Amniotic epithelial cell (primary cell): Measurements from ENCODE around the gene SRSF5.

Source experiments
- DNase-seq: peaks from one replicate; pipeline ENCODE4 v3.0.0-alpha.2; 2010; ENCODE audit warnings: low read depth

The SRSF5 gene

DNA sequence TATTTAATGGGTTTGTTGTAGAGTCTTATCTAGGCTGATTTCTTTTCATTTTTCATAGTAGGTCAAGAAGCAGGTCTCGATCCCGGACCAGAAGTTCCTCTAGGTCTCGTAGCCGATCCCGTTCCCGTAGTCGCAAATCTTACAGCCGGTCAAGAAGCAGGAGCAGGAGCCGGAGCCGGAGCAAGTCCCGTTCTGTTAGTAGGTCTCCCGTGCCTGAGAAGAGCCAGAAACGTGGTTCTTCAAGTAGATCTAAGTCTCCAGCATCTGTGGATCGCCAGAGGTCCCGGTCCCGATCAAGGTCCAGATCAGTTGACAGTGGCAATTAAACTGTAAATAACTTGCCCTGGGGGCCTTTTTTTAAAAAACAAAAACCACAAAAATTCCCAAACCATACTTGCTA is 4.2 kb downstream of the SRSF5 start:
- no peak for DNase-seq

DNA sequence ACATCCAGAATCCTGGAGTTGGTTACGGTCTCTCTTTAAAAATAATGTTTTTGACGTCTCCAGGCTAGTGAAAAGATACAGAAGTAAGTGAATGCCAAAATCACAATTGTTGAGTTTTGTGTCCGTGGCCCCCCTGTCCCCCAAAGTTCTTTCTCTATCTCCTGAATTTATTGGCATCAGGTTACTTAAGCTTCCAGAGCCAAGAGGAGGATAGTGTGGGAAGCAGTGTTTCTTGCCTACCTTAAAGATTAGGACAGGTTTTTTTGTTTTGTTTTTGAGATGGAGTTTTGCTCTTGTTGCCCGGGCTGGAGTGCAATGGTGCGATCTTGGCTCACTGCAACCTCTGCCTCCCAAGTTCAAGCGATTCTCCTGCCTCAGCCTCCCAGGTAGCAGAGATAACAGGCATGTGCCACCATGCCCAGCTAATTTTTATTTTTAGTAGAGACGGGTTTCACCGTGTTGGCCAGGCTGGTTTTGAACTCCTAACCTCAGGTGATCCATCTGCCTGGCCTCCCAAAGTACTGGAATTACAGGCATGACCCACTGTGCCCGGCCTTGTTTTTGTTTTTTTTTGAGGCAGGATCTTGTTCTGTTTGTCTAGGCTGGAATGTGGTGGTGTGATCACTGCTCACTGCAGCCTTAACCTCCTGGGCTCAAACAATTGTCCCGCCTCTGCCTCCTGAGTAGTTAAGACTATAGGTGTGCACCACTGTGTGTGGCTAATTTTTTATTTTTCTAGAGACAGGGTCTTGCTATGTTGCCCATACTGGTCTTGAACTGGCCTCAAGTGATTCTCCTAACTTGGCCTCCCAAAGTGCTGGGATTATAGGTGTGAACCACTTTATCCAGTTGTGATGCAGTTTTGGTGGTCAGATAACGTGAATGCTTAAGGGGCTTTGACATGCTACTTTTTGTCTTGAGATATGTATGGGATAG is 5.4 kb downstream of the SRSF5 start:
- no peak for DNase-seq

DNA sequence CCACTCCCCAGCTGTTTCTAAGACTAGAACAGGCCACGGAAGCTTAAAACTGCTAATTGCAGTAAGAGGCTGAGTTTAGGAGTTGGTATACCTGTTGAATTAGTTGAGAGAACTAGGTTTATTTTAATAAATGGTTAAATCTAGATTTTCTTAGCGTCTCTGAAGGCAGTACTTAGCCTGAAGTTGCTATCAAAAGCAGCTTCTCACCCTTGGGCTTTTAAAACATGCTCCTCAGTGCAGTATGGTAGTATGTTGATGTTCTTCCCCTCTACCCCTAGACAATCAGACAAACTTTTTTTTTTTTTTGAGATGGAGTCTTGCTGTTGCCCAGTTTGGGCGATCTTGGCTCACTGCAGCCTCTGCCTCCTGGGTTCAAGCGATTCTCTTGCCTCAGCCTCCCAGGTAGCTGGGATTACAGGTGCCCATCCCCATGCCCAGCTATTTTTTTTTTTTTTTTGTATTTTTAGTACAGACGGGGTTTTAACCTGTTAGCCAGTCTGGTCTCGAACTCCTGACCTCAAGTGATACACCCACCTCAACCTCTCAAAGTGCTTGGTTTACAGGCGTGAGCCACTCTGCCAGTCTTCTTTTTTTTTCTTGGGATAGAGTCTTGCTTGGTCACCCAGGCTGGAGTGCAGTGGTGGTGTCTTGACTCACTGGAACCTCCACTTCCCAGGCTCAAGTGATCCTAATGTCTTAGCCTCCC is 6.8 kb downstream of the SRSF5 start:
- DNase-seq, result no peak

DNA sequence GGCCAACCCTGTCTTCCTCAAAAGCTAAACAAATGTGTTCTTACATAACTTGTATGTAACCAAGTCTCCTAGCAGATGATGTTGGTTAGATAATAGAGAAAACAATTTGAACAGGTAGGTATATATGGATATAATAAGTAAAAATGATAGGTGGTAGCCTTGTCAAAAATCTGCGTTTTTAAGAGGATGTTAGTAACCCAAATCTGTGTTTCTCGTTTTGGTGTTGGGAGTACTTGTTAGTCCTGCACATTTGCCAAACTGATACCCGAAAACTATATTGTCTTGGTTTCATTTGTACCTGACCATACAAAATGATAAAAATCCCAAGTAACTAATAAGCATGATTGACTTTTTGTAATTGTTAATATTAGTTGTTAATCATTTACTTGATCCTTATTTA is 8.1 kb downstream of the SRSF5 start:
- no peak for DNase-seq

DNA sequence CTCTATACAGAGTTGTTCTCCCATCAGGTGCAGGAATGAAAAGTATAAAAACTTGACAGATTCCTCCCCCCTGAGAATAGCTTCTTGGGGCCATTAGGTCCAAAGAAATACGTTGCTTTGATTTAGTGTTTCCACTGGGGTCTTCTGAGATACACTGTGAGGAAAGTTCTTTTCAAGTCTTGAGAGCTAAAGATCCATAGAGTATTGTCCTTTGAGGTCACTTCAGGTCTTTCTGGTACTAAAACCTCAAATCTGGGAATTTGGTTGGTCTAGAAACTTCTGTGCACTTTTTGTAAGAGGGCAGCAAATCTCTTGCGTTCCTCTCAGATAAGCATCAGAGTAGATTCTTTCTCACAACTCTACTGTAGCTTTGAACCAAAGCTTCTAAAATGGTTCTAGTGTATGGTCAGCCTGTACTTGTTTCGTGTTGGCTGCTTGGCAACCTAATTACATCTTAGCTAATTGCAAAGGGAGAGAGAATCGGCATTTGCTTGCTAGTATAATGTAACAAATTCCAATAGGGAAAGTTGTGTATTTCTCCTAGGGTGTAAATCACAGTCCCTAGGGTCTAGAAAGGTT is 10.0 kb downstream of the SRSF5 start:
- no peak for DNase-seq

DNA sequence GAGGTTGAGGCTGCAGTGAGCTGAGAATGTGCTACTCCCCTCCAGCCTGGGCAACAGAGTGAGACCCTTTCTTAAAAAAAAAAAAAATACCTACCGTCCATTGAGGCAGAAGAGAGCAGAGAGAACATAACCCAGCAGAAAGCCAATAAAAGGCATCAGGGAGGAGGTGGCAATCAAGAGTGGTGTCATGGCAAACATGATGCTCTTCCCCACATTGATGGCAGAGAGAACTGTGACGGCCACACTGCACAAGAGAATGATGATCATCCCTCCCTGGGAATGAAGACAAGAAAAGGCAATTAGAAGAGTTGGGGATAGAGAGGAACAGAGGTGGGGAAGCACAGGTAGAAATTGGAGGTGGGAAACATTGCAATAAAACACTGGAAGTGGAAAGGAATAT is 12.1 kb downstream of the SRSF5 start:
- no peak for DNase-seq

DNA sequence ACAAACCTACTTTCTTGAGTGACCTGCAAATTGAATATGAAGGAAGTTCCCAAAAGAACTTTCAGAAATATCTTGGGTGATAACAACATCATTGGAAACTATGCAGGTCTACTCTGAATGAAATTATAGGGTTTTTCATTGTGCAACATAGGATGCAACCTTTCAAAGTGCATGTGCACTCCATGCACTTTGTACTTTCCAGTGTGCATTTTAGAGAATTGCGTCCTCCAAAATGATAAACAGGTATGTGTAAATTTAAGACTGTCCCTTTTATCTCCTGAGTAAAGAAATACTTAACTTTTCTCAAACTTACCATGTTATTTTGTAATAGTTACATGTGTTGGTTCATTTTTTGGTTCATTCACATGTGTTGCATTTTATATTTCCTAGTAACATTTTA is 13.2 kb downstream of the SRSF5 start:
- DNase-seq, result no peak

DNA sequence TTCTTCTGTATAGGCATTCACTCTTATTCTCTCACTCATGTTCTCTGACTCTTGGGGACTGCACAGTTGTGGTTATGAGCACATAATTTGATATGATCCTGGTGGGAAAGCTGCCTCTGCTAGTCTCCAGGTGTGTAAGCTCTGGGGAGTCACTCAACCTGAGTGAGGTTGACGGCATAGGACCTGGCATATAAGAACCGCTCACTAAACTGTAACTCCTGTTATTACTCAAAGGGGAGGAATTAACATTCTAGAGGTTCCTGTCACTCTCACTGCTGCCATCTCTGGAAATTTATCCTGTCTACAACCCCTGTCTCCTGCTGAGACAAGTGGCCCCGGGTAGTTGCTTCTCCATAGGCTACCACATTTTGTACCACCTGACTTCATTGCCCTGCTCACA is 14.0 kb downstream of the SRSF5 start:
- no peak for DNase-seq

DNA sequence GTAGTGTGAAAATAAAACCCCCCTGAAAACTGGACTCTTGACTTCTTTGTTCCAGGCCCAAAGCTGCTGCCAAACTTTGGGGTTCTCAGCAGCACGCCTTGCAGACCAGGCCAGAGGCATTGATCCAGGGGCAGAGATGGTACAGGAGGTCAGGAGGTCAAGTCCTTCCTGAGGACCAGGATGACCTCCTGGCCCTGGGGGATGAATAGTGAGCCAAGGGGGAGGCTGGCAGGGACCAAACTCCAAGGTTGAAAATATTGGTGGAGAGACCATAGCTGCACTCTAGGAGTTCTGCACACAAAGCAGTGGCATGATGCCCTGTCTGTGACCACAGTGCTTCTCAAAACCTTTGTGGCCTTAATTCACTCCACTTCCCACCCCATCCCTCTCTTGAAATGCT is 18.0 kb downstream of the SRSF5 start:
- no peak for DNase-seq

DNA sequence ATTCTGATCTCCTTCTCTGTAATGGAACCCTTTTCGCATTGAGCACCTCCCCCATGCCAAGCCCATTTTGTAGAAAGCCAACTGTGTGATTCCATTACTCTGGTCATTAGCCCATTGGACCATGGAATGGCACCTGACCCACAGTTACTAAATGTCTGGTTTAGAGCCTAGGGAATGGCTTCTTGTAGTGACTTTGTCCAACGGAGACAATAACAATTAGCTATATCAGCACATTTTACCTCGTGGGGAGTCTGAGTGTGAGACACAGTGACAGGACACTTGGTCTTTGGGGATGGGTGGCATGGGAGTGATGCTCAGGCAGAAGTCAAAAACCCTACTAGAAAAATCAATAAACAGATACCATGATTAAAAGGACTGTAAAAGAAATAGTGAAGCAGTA is 19.7 kb downstream of the SRSF5 start:
- no peak for DNase-seq

DNA sequence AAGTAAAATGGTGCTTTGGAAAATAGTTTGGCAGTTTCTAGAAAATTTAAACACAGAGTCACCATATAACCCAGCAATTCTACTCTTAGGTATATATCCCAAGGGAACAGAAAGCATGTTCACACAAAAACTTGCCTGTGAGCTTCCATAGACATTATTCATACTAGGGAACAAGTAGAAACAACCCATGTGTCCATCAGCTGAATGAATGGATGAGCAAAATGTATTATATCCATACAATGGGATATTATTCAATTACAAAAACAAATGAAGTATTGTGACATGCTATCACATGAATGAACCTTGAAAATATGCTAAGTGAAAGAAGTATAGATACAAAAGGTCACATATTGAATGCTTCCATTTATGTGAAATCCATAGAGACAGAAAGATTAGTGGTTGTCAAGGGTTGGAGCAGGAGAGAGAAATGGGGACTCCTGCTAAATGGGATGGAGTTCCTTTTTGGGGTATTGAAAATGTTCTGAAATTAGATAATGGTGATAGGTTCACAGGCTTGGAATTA is 22.2 kb downstream of the SRSF5 start:
- DNase-seq, result no peak

DNA sequence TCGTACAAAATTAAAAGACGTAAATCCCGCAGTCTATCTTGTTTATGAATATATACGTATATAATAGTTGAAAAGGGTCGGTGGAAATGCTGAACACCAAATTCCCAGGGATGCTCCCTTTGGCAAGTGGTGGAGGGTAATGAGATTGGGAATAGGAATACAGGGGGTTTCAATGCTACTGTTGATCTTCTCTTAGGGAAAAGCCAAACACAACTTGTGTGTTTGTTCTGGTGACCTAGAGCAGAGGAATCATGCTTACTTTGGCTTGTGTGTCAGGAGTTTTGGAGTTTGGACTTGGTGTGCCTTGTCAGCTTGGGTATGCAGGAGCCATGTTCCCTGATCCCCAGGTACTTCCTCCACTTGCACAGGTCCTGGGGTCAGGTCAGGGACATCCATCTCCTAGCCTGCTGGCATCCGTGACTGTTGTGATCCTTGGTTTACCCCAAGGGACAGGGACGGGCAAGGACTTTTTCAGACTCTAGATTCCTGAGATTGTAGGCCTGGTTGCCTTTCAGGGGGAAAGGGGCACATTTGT is 26.0 kb downstream of the SRSF5 start:
- DNase-seq, result no peak

DNA sequence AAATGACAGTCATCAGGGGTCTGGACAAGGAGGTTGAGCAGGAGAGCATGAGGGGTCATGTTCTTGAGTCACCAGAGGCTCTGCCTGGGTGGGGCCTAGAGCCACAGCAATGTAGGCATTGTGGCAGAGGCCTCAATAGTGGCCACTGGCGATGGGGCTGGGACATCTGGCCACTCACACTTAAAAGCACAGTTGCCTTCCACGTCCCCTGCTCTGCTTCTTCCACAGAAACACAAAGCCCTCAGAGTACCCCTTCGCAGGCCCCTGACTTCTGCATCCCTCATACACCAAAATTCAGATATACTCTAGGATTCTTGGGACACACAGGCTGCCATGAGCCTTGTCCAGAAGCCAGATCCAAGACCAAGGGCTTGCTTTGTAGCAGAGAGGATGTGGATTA is 27.8 kb downstream of the SRSF5 start:
- no peak for DNase-seq

DNA sequence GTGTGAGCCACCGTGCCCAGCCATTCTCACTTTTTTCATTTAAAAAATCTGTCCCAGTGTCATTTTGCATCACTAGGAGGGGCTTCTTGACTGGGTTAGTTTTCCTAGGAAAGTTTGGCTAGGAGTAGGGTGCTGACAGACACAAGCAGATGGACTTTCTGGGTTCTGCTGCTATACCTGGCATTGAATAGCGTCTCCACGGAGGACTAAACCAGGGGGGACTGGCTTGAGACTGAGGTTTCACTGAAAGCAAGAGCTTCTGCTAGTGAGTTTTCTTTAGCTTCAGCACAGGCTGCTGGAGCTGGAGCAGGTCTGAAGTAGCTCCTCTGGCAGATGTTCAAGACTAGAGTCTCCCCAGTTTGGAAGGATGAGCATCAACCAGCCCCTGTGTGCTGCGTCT is 28.7 kb downstream of the SRSF5 start:
- DNase-seq, result no peak

DNA sequence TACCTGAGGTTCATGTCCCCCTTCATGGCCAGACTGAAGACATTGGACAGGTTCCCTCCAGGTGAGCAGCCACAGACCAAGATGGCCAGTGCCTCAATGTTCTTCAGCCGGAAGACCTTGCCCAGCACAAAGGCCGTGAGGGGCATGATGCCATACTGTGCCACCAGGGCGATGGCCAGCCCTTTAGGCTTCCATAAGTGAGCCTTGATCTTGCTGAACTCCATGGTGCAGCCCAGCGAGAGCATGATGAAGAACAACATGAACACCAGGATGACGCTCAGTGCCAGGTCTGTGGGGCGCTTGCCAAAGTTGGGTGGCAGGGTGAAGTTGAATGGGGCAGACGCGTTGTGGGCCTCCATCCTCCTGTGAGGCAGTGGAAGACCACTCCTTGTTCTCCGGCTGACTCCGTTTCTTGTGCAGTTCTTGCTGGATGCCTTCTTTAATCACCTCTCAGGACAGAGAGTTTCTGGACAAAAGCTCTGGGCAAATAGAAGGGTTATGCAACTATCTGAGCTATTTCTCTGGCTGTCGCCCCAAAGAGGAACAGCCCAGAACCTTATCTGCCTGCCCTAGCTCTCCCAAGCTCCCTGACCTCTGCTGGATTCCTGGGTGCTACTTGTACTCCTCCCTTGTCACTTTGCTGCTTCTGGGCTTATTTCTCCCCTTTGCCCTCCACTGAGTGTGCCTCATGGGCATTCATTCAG is 30.0 kb downstream of the SRSF5 start, which contains the start of gene SLC10A1:
SLC10A1 (minus strand) TSS at position 445 of the 704 bp plus-strand sequence; CDS start at position 359, 86 bp downstream.
- DNase-seq, result peak; percentile 42

DNA sequence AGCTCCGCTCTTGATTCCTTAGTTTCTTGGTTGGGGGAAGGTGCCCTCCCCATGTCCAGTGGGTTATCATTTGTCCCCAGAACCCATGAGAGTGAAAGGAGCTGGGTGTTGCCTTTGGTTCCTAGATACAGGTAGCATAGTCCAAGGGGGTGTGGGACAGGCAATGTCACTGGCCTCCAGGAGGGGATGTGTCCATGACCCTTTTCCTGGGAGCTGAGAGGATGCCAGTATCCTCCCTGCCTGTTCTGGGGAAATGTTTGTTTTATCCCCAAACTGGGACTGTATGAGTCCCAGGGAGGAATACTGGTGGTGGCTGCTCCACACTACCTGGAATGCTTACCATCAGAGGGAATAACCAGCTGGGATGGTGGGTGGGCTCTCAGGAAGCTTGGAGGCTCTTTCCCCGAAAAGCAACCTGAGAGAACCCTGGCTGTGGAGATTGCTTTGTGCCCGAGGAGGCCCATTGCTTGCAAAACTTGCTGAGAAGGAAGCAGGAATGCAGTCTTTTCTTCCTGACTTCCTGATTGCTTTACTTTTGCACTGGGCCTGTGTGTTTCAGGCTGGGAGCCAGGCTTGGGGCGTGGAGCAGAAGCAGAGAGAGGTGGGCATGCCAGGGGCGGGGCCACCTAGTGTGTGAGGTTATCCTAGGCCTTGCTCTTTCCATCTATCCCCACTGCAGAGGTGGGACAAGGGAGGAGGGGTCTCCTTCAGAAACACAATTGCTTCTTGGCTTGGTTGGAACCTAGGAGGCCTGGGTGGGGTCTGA is 30.8 kb downstream of the SRSF5 start:
- no peak for DNase-seq

DNA sequence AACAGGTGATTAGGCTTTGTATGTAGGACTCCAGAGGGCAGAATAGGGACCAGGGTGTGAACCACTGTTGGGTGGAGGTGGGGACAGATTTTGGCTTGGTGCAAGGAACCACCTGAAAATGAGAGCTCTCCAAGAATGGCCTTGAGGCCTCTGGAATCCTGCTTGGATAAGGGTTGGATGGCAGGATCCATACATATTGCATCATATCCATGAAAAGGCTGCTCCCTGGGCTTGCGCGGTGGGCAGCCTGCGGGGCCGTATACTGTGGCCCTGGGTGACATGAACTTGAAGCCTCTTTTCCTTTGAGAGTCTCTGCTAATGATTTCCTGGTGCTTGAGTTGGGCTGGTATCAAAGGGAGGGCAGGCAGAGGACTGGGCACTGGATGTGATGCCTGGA is 31.4 kb downstream of the SRSF5 start:
- DNase-seq, result no peak

DNA sequence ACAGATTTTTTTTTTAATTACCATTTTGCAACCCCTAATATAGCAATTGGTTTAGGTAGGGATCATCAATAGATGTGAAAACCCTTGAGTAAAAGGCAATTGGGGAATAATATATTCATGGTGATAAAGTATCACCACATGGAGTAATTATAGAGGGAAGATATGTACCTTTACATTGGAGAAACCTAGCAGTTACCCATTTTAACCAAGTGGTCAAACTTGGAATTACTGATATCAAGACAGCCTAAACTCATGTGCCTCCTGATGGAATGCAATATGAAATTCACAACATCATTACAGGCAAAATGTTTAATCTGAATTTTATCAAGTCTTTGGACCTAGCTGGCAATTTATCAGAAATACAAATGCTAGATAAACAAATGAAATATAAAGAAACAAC is 36.8 kb downstream of the SRSF5 start:
- no peak for DNase-seq

DNA sequence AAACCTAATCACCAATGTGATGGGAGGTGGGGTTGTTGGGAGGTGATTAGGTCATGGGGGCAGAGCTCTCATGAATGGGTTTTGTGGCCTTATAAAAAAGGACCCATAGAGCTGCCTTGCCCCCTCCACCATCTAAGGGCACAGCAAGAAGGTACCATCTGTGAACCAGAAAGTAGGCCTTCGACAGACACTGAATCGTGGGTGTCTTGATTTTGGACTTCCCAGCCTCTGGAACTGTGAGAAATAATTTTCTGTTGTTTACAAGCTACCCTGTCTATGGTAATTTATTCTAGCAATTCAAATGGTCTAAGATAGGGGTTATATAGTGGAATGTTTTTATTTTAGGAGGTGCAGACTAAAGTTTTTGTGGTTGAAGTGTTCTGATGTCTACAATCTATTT is 38.0 kb downstream of the SRSF5 start:
- DNase-seq, result no peak

DNA sequence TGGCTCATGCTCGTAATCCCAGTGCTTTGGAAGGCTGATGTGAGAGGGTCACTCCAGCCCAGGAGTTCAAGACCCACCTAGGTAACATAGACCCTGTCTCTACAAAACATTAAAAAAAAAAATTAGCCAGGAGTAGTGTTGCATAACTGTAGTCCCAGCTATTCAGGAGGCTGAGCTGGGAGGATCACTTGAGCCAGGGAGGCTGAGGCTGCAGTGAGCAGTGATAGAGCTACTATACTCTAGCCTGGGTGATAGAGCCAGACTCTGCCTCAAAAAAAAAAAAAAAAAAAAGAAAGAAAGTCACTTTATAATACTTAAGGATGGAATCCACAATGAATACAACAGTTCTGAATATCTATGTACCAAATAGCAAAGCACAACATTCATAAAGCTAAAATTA is 40.2 kb downstream of the SRSF5 start:
- no peak for DNase-seq
